ENCODE data around the gene AK5. TPM values are rescaled to one million over a fixed set of nuclear protein-coding genes. Genes with fewer than 3 reads are reported as not detected.

Gene AK5
- total and polyA plus RNA-seq, 11 donors, result 0.14 to 0.91 (median 0.40) TPM; not detected in 2

DNA sequence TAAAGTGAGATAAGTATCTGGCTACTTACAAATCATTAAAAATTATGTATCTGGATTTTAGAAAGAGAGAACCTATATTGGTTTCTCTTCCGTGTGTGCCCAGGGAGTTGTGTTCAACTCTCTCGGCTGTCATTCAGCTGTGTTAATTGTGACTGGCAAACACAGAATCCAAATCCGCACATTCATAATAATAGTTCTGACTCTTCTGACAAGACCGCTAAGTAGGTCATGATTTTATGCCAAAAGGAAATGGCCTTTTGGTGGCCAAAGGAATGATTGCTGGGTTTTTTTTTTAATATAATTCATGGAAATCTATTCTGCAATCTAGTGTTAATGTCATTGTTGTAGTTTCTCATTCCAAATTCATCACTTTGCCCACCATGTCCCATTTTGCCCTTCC lies 110.7 kb downstream of the AK5 start:
- Histone ChIP-seq H3K4me1 (peaks cover 0 to 9% (median 0%) of the 10 kb centered on the region in 12 donors), H3K36me3 (no peaks in the 10 kb centered on the region), H3K27ac (no peak overlapping the region), H3K4me3 (no peak overlapping the region), H3K9me3 (no peaks in the 10 kb centered on the region), H3K27me3 (peaks cover 0 to 4% (median 0%) of the 10 kb centered on the region in 9 donors)
- TF ChIP-seq POLR2A (IDR thresholded peaks at IDR 0.05), result no peak
- TF ChIP-seq, protein P1, sequence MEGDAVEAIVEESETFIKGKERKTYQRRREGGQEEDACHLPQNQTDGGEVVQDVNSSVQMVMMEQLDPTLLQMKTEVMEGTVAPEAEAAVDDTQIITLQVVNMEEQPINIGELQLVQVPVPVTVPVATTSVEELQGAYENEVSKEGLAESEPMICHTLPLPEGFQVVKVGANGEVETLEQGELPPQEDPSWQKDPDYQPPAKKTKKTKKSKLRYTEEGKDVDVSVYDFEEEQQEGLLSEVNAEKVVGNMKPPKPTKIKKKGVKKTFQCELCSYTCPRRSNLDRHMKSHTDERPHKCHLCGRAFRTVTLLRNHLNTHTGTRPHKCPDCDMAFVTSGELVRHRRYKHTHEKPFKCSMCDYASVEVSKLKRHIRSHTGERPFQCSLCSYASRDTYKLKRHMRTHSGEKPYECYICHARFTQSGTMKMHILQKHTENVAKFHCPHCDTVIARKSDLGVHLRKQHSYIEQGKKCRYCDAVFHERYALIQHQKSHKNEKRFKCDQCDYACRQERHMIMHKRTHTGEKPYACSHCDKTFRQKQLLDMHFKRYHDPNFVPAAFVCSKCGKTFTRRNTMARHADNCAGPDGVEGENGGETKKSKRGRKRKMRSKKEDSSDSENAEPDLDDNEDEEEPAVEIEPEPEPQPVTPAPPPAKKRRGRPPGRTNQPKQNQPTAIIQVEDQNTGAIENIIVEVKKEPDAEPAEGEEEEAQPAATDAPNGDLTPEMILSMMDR (IDR thresholded peaks at IDR 0.05), result no peak
- DNase-seq, result no peak
- intact Hi-C loops (cut with DNase I), result no loop called here
- 63 to 74% (median 69%) methylated on average over 4 of the region's 4 CpGs for WGBS, 4 donors
- no peak for ATAC-seq

DNA sequence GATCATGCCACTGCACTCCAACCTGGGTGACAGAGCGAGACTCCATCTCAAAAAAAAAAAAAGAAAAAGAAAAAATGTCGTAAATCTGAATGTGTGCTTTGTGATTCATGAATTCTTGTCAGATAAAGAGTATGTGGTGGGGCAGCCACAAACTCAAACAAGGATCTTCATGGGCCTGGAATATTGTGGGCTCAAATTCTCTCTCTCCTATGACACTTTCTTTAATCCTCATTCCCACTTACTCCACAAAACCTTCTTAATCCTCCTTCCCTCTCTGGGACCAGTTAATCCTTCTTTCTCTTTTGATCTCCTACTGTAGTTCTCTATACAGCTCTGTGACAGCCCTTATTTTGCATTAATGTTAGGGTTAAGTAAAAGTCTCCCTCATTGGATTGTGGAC lies 112.3 kb downstream of the AK5 start:
- Histone ChIP-seq H3K9me3 (no peaks in the 10 kb centered on the region), H3K4me1 (peaks cover 0 to 9% (median 0%) of the 10 kb centered on the region in 12 donors), H3K27ac (no peak overlapping the region), H3K27me3 (peaks cover 0 to 4% (median 0%) of the 10 kb centered on the region in 9 donors), H3K4me3 (no peak overlapping the region), H3K36me3 (no peaks in the 10 kb centered on the region)
- 70 to 86% (median 82%) methylated on average over 2 of the region's 2 CpGs for WGBS, 4 donors
- DNase-seq (no peak), ATAC-seq (no peak)
- TF ChIP-seq POLR2A (IDR thresholded peaks at IDR 0.05), result no peak
- TF ChIP-seq, protein P1 (IDR thresholded peaks at IDR 0.05), result no peak
- intact Hi-C loops (cut with DNase I), result no loop called here

DNA sequence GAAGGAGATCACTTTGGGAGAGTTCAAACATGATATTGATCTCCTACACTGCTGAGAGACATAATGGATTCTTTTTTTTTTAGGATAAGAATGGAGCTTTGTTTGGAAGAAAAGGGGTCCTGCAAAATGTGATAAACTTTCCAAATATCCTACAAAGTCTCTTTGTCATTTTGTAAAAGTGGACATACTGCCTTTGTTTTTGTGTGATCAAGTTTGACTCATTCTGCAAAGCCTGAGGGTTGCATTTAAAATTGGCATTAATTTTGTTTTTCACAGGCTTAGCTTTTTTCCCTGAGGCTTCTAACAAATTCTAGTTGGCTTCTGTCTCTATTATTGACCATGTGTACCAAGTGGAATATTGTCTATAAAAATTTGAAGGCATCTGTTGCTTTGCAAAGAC lies 113.2 kb downstream of the AK5 start:
- ATAC-seq (no peak), DNase-seq (no peak)
- H3K27ac ChIP-seq, result no peak overlapping the region
- H3K4me1 ChIP-seq, result peaks cover 0 to 9% (median 0%) of the 10 kb centered on the region in 12 donors
- H3K9me3 ChIP-seq, result no peaks in the 10 kb centered on the region
- TF ChIP-seq, protein P1 (IDR thresholded peaks at IDR 0.05), result no peak
- no peak for TF ChIP-seq POLR2A (IDR thresholded peaks at IDR 0.05)
- intact Hi-C loops (cut with DNase I), result no loop called here
- no peaks in the 10 kb centered on the region for H3K36me3 ChIP-seq
- H3K27me3 ChIP-seq, result no peaks in the 10 kb centered on the region
- H3K4me3 ChIP-seq, result no peak overlapping the region

DNA sequence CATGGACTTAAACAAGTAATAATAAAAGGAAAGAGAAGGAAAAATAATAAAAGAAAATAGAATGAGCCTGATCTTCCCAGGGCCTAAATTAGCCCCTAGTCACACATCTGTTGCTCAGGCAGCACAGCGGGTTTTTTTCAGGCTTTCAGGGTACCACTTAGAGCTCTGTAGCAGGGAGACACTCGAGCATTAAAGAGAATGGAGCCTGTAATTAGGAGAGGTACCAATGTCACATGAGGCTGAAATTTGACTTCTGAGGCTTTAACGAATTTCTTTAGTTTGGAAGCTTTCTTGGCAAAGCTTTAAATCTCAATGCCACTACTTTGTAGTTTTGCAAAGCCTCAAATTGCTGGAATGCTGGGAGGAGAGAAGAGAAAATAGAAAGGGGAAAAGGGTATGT lies 116.3 kb downstream of the AK5 start:
- 55 to 70% (median 61%) methylated on average over 3 of the region's 3 CpGs for WGBS, 4 donors
- no peak for ATAC-seq
- TF ChIP-seq, protein P1 (IDR thresholded peaks at IDR 0.05), result no peak
- no peak for TF ChIP-seq POLR2A (IDR thresholded peaks at IDR 0.05)
- no peak overlapping the region for H3K4me3 ChIP-seq
- intact Hi-C loops (cut with DNase I), result no loop called here
- H3K36me3 ChIP-seq, result no peaks in the 10 kb centered on the region
- H3K27ac ChIP-seq, result no peak overlapping the region
- no peaks in the 10 kb centered on the region for H3K9me3 ChIP-seq
- no peak for DNase-seq
- H3K27me3 ChIP-seq, result no peaks in the 10 kb centered on the region
- H3K4me1 ChIP-seq, result peaks cover 0 to 9% (median 0%) of the 10 kb centered on the region in 12 donors
